OCI-LY7 (cell line): ENCODE measurements around the gene FOXN3. TPM values are rescaled to one million over a fixed set of nuclear protein-coding genes. Genes with fewer than 3 reads are reported as not detected.

ENCODE experiments used
- BruUV-seq: library from RNA; stranded (reverse); fragments of 400-500 nt; replicated peaks from 2 replicates; lab custom pipeline; 2021; lab: Mats Ljungman, UMichigan
- CTCF ChIA-PET: fragments of 300-600 bp; sonication (Branson Sonifier 250); formaldehyde crosslinking; loops from one replicate; lab custom pipeline; 2022; ENCODE audit warnings: antibody characterized with exemption; ENCODE audit not compliant: unreplicated experiment; lab: Charles Lee
- POLR2A ChIA-PET: fragments of 300-600 bp; sonication (Branson Sonifier 250); formaldehyde crosslinking; loops from one replicate; lab custom pipeline; 2022; ENCODE audit warnings: antibody characterized with exemption; lab: Charles Lee
- DNase-seq: peaks from one replicate; pipeline ENCODE4 v3.0.0-alpha.2; 2015; ENCODE audit warnings: low spot score
- H2AFZ ChIP-seq: fragments of 200-600 bp; sonication (generic), shearing (Covaris generic); 2 replicates; pipeline ENCODE4 v1.6.1; 2014; ENCODE audit warnings: mild to moderate bottlenecking, antibody characterized with exemption, low read length, moderate library complexity
- H3K27ac ChIP-seq: fragments of 200-600 bp; sonication (generic); 2 replicates; pipeline ENCODE4 v1.5.1; 2014; ENCODE audit warnings: mixed run types, low read depth, mild to moderate bottlenecking, moderate library complexity, low read length, inconsistent platforms; ENCODE audit not compliant: poor library complexity, severe bottlenecking
- H3K36me3 ChIP-seq: fragments of 200-600 bp; sonication (generic); 2 replicates; pipeline ENCODE4 v1.6.1; 2014; ENCODE audit warnings: mild to moderate bottlenecking, antibody characterized with exemption, low read length, moderate library complexity, mixed read lengths; ENCODE audit not compliant: insufficient read depth
- H3K4me1 ChIP-seq: fragments of 200-600 bp; sonication (generic); 2 replicates; pipeline ENCODE4 v1.5.1; 2014; ENCODE audit warnings: mild to moderate bottlenecking, low read length; ENCODE audit not compliant: insufficient read depth, poor library complexity, severe bottlenecking
- H3K4me2 ChIP-seq: fragments of 200-600 bp; sonication (generic); 2 replicates; pipeline ENCODE4 v1.6.1; 2014; ENCODE audit warnings: mild to moderate bottlenecking, low read length
- H3K4me3 ChIP-seq: fragments of 200-600 bp; sonication (generic); 2 replicates; pipeline ENCODE4 v1.5.1; 2014; ENCODE audit warnings: mild to moderate bottlenecking, low read depth, low read length; ENCODE audit not compliant: poor library complexity, severe bottlenecking
- H3K79me2 ChIP-seq: fragments of 200-600 bp; sonication (generic); 2 replicates; pipeline ENCODE4 v1.6.1; 2016; ENCODE audit warnings: low read depth, mild to moderate bottlenecking, low read length, moderate library complexity, mixed read lengths; ENCODE audit not compliant: insufficient read depth
- H3K9me2 ChIP-seq: fragments of 200-600 bp; sonication (generic); 2 replicates; pipeline ENCODE4 v1.6.1; 2016; ENCODE audit warnings: mild to moderate bottlenecking, low read length, mixed read lengths; ENCODE audit not compliant: insufficient read depth
- H3K9me3 ChIP-seq: fragments of 200-600 bp; sonication (generic); 2 replicates; pipeline ENCODE4 v1.6.1; 2014; ENCODE audit warnings: mild to moderate bottlenecking, mixed run types, low read length, mixed read lengths
- H4K20me1 ChIP-seq: fragments of 200-600 bp; sonication (generic); 2 replicates; pipeline ENCODE4 v1.6.1; 2014; ENCODE audit warnings: mild to moderate bottlenecking, antibody characterized with exemption, low read length, moderate library complexity, mixed read lengths; ENCODE audit not compliant: insufficient read depth
- CTCF ChIP-seq: fragments of 200-600 bp; sonication (generic); conservative IDR thresholded peaks from 2 replicates; pipeline ENCODE4 v1.5.1; 2014; ENCODE audit warnings: mild to moderate bottlenecking, antibody characterized with exemption, low read length, moderate library complexity, mixed read lengths
- EZH2phosphoT487 ChIP-seq: fragments of 200-600 bp; sonication (generic); IDR thresholded peaks from 2 replicates; pipeline ENCODE4 v1.6.1; 2018; ENCODE audit warnings: low read depth, borderline replicate concordance, mild to moderate bottlenecking, mixed run types, antibody characterized with exemption, low read length, moderate library complexity, mixed read lengths
- intact Hi-C: fragments of 100-400 bp; cut with micrococcal nuclease; formaldehyde crosslinking; loops from one replicate; pipeline ENCODE4 v1.10.0; 2022; ENCODE audit not compliant: unreplicated experiment
- total RNA-seq, 2 experiments: library from RNA; depleted of rRNA in 1 of 2; stranded (reverse); fragments of >200 nt in 1 of 2; shearing (Covaris generic) in 1 of 2; gene quantifications; 2 replicates each; pipeline ENCODE4 v1.2.3, GENCODE V29; 2014 to 2022

The FOXN3 gene
- total RNA-seq, 2 experiments from 2014 or later: 77.7 to 102 TPM

- TF ChIP-seq EZH2phosphoT487: no peak
- TF ChIP-seq CTCF: no peak
- H3K4me2 ChIP-seq: no peak overlapping the region
- peaks cover 14% of the 10 kb centered on the region for H3K36me3 ChIP-seq
- H3K9me2 ChIP-seq: no peaks in the 10 kb centered on the region
- no peak overlapping the region for H3K4me3 ChIP-seq
- ChIA-PET CTCF (interaction anchor here (0.6 kb wide), 1 partner anchor 588 kb away, joined by 3 read pairs; no protein-coding TSS in a partner anchor), POLR2A (no interaction called here)
- H3K9me3 ChIP-seq: peaks cover under 1% of the 10 kb centered on the region; the same call in 1 of the 2 replicates
- BruUV-seq: no TSS peak
- intact Hi-C loops: no loop called here
- no peak overlapping the region for H3K27ac ChIP-seq
- no peaks in the 10 kb centered on the region for H4K20me1 ChIP-seq
- no peak for DNase-seq
- no peaks in the 10 kb centered on the region for H3K79me2 ChIP-seq
- no peak overlapping the region for H2AFZ ChIP-seq
- peaks cover 9% of the 10 kb centered on the region for H3K4me1 ChIP-seq
Measured at GRCh38 chr14:89256951-89257350, 160.1 kb downstream of the FOXN3 start.

DNA sequence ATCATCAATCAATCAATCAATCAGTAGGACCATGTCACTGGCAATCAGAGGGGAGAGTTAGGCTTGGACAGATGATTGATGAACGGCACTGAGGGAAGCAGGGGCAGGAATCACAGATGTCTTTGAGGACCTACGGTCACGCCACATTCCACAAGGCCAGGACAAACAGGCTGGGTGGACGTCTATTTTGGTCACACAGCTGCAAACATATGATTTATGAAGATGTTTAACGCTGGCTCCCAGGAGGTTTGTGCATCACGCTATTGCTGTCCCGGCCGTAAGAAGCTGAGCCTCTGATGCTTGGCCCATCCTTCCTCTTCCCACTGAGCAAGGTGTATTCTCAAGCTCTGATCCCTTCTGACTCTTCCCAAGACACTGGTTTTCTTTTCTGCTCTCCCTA is 160.8 kb downstream of the FOXN3 start:
- DNase-seq: no peak
- H4K20me1 ChIP-seq: no peaks in the 10 kb centered on the region
- H2AFZ ChIP-seq: no peak overlapping the region
- no peaks in the 10 kb centered on the region for H3K79me2 ChIP-seq
- H3K36me3 ChIP-seq: peaks cover 21% of the 10 kb centered on the region
- H3K9me3 ChIP-seq: peaks cover 7% of the 10 kb centered on the region; the same call in 1 of the 2 replicates
- BruUV-seq: no TSS peak
- H3K4me2 ChIP-seq: no peak overlapping the region
- H3K4me3 ChIP-seq: no peak overlapping the region
- no peak overlapping the region for H3K27ac ChIP-seq
- ChIA-PET POLR2A (no interaction called here), CTCF (no interaction called here)
- H3K4me1 ChIP-seq: peaks cover 9% of the 10 kb centered on the region
- H3K9me2 ChIP-seq: no peaks in the 10 kb centered on the region
- intact Hi-C loops: no loop called here
- TF ChIP-seq EZH2phosphoT487: no peak
- no peak for TF ChIP-seq CTCF

DNA sequence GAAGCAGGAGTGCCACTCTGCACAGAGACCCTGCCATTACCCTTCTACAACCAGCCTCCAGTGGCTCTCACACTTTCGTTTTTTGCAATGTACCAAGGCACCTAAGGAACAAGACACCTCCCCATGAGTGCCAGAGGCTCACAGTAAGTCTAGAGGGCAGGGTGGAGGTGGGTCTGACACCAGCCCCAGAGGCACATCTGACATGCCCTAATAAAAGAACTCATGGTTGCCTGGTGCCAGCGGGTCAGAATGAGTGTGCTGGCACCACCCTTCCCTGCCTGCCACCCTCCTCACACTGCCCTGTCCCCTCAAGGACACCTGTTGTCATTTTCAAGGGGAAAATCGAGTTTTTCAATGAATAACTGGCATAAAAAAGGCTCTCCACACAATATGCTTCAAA is 161.2 kb downstream of the FOXN3 start:
- Histone ChIP-seq H3K4me2 (no peak overlapping the region), H3K79me2 (no peaks in the 10 kb centered on the region), H3K9me3 (peaks cover 11% of the 10 kb centered on the region; the same call in 1 of the 2 replicates), H3K27ac (no peak overlapping the region), H3K4me3 (no peak overlapping the region), H3K4me1 (peaks cover 9% of the 10 kb centered on the region), H3K36me3 (peaks cover 22% of the 10 kb centered on the region), H4K20me1 (no peaks in the 10 kb centered on the region), H3K9me2 (no peaks in the 10 kb centered on the region), H2AFZ (no peak overlapping the region)
- TF ChIP-seq CTCF (no peak), EZH2phosphoT487 (no peak)
- ChIA-PET POLR2A (no interaction called here), CTCF (no interaction called here)
- intact Hi-C loops: no loop called here
- BruUV-seq: no TSS peak
- DNase-seq: no peak
